C4-2B (cell line): ENCODE measurements around the gene CCDC34.

ENCODE experiments used
- ZFX ChIP-seq: fragments of 450-650 bp; IDR thresholded peaks from 2 replicates; pipeline ENCODE4 v1.6.1; 2017
- TF ChIP-seq, protein P1 (sequence below): fragments of 450-650 bp; conservative IDR thresholded peaks from 2 replicates; pipeline ENCODE4 v1.5.1; 2017; ENCODE audit warnings: mild to moderate bottlenecking

DNA sequence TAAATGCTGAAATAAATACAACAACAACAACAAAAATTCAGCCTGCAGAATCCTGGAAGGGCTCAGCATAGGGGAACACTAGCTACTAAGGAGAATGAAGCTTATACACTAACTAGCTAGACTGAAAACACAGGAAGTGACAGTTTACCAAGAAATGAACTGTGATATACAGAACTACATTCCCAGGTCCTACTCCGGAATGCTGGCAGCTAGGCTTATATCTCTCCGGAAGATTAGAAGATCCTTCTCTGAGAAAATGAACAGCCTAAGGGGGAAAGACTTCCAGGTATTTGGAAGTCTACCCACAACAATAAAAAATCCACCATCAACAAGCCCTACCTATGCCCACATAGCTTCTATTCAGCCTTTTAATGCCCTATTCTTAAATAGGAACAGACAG, 31.0 kb downstream of the CCDC34 start:
- TF ChIP-seq, protein P1, sequence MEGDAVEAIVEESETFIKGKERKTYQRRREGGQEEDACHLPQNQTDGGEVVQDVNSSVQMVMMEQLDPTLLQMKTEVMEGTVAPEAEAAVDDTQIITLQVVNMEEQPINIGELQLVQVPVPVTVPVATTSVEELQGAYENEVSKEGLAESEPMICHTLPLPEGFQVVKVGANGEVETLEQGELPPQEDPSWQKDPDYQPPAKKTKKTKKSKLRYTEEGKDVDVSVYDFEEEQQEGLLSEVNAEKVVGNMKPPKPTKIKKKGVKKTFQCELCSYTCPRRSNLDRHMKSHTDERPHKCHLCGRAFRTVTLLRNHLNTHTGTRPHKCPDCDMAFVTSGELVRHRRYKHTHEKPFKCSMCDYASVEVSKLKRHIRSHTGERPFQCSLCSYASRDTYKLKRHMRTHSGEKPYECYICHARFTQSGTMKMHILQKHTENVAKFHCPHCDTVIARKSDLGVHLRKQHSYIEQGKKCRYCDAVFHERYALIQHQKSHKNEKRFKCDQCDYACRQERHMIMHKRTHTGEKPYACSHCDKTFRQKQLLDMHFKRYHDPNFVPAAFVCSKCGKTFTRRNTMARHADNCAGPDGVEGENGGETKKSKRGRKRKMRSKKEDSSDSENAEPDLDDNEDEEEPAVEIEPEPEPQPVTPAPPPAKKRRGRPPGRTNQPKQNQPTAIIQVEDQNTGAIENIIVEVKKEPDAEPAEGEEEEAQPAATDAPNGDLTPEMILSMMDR = no peak
- TF ChIP-seq ZFX = no peak
